ENCODE measurements around the gene OR8H1. TPM values are rescaled to one million over a fixed set of nuclear protein-coding genes. Genes with fewer than 3 reads are reported as not detected.

The OR8H1 gene
- total RNA-seq, 1 donor from 2014 or later = not detected

DNA sequence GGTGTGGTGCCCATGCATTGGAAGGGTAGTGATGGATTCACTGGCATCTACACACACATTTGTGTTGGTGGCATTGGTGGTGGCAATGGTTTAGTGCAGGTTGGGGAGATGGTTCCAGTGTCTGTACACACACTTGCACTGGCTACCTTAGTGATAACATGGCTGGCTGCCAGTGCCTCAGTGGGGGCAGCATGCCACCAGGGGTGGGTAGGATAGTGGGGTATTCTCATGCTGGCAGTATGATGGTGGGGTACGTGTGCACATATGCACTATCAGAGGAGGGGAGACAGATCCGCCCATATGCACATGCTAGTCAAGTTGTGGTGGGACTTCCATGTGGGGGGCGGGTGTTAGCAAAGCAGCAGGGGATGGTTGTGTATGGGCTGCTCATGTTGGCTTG lies 15.8 kb upstream of the OR8H1 start:
- DNase-seq (ENCODE audit: extremely low spot score, unreplicated experiment) = no peak
- TF ChIP-seq, protein P1, sequence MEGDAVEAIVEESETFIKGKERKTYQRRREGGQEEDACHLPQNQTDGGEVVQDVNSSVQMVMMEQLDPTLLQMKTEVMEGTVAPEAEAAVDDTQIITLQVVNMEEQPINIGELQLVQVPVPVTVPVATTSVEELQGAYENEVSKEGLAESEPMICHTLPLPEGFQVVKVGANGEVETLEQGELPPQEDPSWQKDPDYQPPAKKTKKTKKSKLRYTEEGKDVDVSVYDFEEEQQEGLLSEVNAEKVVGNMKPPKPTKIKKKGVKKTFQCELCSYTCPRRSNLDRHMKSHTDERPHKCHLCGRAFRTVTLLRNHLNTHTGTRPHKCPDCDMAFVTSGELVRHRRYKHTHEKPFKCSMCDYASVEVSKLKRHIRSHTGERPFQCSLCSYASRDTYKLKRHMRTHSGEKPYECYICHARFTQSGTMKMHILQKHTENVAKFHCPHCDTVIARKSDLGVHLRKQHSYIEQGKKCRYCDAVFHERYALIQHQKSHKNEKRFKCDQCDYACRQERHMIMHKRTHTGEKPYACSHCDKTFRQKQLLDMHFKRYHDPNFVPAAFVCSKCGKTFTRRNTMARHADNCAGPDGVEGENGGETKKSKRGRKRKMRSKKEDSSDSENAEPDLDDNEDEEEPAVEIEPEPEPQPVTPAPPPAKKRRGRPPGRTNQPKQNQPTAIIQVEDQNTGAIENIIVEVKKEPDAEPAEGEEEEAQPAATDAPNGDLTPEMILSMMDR (IDR thresholded peaks at IDR 0.05) = no peak
- peaks cover 43% of the 10 kb centered on the region for H3K9me3 Mint-ChIP-seq (ENCODE audit: unreplicated experiment)
- no peaks in the 10 kb centered on the region for H3K27me3 Mint-ChIP-seq (ENCODE audit: unreplicated experiment)
- H3K4me3 Mint-ChIP-seq (ENCODE audit: unreplicated experiment) = no peak overlapping the region
- no peaks in the 10 kb centered on the region for H3K36me3 Mint-ChIP-seq (ENCODE audit: unreplicated experiment)
- no peaks in the 10 kb centered on the region for H3K4me1 Mint-ChIP-seq (ENCODE audit: unreplicated experiment)
- no peak overlapping the region for H3K27ac Mint-ChIP-seq (ENCODE audit: unreplicated experiment)

DNA sequence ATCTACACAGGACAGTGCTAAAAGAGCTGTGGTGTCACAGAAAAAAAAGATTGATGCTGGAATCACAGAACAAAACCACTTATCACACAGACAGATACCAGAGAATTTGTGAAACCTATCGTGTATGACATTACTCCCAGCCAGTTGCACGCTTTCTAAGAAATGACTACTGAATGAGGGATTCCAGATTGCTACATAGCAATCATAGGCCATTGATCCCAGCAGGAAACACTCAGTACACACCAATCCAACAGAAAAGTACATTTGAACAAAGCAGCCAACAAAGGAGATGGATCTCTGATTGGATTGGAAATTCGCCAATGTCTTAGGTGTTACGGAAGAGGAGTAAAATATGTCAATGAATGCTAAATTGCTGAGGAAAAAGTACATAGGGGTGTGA lies 4.8 kb upstream of the OR8H1 start:
- Mint-ChIP-seq H3K27me3 (ENCODE audit: unreplicated experiment) (no peaks in the 10 kb centered on the region), H3K4me3 (ENCODE audit: unreplicated experiment) (no peak overlapping the region), H3K27ac (ENCODE audit: unreplicated experiment) (no peak overlapping the region), H3K9me3 (ENCODE audit: unreplicated experiment) (no peaks in the 10 kb centered on the region), H3K4me1 (ENCODE audit: unreplicated experiment) (no peaks in the 10 kb centered on the region), H3K36me3 (ENCODE audit: unreplicated experiment) (no peaks in the 10 kb centered on the region)
- TF ChIP-seq, protein P1 (IDR thresholded peaks at IDR 0.05) = no peak
- no peak for DNase-seq (ENCODE audit: extremely low spot score, unreplicated experiment)

DNA sequence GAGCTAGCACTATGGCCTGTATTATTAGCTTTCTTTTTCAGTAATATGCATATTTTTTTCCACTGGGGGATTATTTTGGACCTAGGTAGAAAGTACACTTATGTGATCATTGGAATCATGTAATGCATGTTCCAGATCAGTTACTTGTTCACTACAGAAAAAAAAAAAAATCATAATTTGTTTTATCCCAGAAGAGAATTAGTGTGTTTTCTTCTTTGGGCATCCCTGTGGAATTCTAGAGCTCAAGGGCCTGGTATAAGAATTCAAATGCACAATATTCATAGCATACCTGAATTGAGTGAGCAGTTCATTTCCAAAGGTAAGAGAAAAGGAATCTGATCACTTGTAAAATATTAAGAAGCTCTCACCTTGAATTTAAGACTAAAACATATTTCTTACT lies 18.2 kb downstream of the OR8H1 start, which contains the start of gene OR5T1:
TSS of gene OR5T1 (plus strand) at position 301 of the 400 bp plus-strand sequence. CDS start 1,485 bp downstream, outside the sequence.
- Mint-ChIP-seq H3K36me3 (ENCODE audit: unreplicated experiment) (no peaks in the 10 kb centered on the region), H3K27me3 (ENCODE audit: unreplicated experiment) (no peaks in the 10 kb centered on the region), H3K4me1 (ENCODE audit: unreplicated experiment) (no peaks in the 10 kb centered on the region), H3K27ac (ENCODE audit: unreplicated experiment) (no peak within 1 kb of the TSS), H3K9me3 (ENCODE audit: unreplicated experiment) (peaks cover 32% of the 10 kb centered on the region), H3K4me3 (ENCODE audit: unreplicated experiment) (no peak within 1 kb of the TSS)
- TF ChIP-seq, protein P1 (IDR thresholded peaks at IDR 0.05) = no peak
- no peak for DNase-seq (ENCODE audit: extremely low spot score, unreplicated experiment)

DNA sequence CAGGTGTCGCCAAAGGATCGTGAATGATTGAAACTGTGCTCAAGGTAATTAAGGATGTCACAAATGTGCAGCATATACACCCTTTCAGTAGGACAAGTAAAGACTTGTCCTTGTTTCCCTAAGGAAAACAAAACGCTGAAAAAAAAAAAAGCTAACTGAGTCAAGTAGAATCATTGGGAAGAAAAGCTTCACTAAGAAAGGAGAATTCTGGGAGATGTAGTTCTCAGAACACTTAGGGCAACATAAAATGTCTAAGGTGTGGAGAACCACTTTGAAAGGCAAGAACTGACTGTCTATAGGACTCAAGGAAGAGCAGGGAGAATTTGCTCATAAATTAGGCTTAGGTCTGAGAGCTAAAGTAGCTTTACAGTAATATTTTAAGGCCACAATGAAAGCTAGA lies 21.0 kb downstream of the OR8H1 start:
- TF ChIP-seq, protein P1 (IDR thresholded peaks at IDR 0.05) = no peak
- H3K27ac Mint-ChIP-seq (ENCODE audit: unreplicated experiment) = no peak overlapping the region
- no peak overlapping the region for H3K4me3 Mint-ChIP-seq (ENCODE audit: unreplicated experiment)
- peaks cover 27% of the 10 kb centered on the region for H3K9me3 Mint-ChIP-seq (ENCODE audit: unreplicated experiment)
- no peaks in the 10 kb centered on the region for H3K27me3 Mint-ChIP-seq (ENCODE audit: unreplicated experiment)
- DNase-seq (ENCODE audit: extremely low spot score, unreplicated experiment) = no peak
- H3K36me3 Mint-ChIP-seq (ENCODE audit: unreplicated experiment) = peaks cover 3% of the 10 kb centered on the region
- no peaks in the 10 kb centered on the region for H3K4me1 Mint-ChIP-seq (ENCODE audit: unreplicated experiment)

DNA sequence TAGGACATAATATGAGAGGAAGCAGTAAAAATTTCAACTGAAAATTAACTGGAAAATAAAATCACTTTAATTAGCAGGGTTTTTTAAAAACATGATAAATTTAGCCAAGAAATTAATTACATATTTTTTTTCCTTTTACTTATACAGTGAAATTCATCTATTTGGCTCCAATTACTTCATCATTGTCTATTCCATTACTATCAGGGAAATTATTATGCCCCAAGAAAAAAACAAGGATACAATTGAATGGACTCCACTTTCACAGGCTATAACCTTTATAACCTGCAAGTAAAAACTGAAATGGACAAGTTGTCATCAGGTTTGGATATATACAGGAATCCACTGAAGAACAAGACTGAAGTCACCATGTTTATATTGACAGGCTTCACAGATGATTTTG lies 40.1 kb downstream of the OR8H1 start, which contains the start of gene OR5T3:
TSS of gene OR5T3 (plus strand) at position 301 of the 400 bp plus-strand sequence. CDS start at position 301, 0 bp downstream.
- H3K27ac Mint-ChIP-seq (ENCODE audit: unreplicated experiment) = no peak within 1 kb of the TSS

More for the DNA sequence above, 40.1 kb downstream of the OR8H1 start, which contains the start of gene OR5T3:
- Mint-ChIP-seq H3K4me1 (ENCODE audit: unreplicated experiment) (no peaks in the 10 kb centered on the region), H3K4me3 (ENCODE audit: unreplicated experiment) (no peak within 1 kb of the TSS), H3K36me3 (ENCODE audit: unreplicated experiment) (no peaks in the 10 kb centered on the region), H3K9me3 (ENCODE audit: unreplicated experiment) (peaks cover 20% of the 10 kb centered on the region), H3K27me3 (ENCODE audit: unreplicated experiment) (no peaks in the 10 kb centered on the region)
- TF ChIP-seq, protein P1 (IDR thresholded peaks at IDR 0.05) = no peak
- DNase-seq (ENCODE audit: extremely low spot score, unreplicated experiment) = no peak

Other genes starting within 250 kb of the OR8H1 start
- gene OR8I2, start 198.9 kb downstream of the OR8H1 start, total RNA-seq = not detected in 2 replicates
- gene OR8H2, start 188.6 kb downstream of the OR8H1 start, total RNA-seq = not detected in 2 replicates
- not detected in 2 replicates for gene OR8H3, start 169.9 kb downstream of the OR8H1 start, total RNA-seq
- not detected in 2 replicates for gene OR8J3, start 152.1 kb downstream of the OR8H1 start, total RNA-seq
- gene OR8K5, start 131.9 kb downstream of the OR8H1 start, total RNA-seq = not detected in 2 replicates
- not detected in 2 replicates for gene OR5J2, start 115.6 kb downstream of the OR8H1 start, total RNA-seq
- gene OR5T2, start 58.0 kb downstream of the OR8H1 start, total RNA-seq = not detected in 2 replicates
- gene OR5T3, start 40.0 kb downstream of the OR8H1 start, total RNA-seq = not detected in 2 replicates
- not detected in 2 replicates for gene OR5T1, start 18.1 kb downstream of the OR8H1 start, total RNA-seq
- not detected in 2 replicates for gene OR8K3, start 22.9 kb upstream of the OR8H1 start, total RNA-seq
- not detected in 2 replicates for gene OR8K1, start 53.8 kb upstream of the OR8H1 start, total RNA-seq
- not detected in 2 replicates for gene OR8J1, start 62.0 kb upstream of the OR8H1 start, total RNA-seq
- gene OR8U1, start 83.4 kb upstream of the OR8H1 start, total RNA-seq = not detected in 2 replicates
- gene OR5AL1, start 120.4 kb upstream of the OR8H1 start, total RNA-seq = not detected in 2 replicates
- not detected in 2 replicates for gene OR5M3, start 181.1 kb upstream of the OR8H1 start, total RNA-seq
- not detected in 2 replicates for gene OR5M8, start 199.1 kb upstream of the OR8H1 start, total RNA-seq